ENCODE data around the gene TRAF4.
"Not testable (repeated sequence)": the region's sequence is repeated elsewhere in the genome, so short reads cannot be mapped to it uniquely, and the experiment has no call there.

TRAF4 gene

DNA sequence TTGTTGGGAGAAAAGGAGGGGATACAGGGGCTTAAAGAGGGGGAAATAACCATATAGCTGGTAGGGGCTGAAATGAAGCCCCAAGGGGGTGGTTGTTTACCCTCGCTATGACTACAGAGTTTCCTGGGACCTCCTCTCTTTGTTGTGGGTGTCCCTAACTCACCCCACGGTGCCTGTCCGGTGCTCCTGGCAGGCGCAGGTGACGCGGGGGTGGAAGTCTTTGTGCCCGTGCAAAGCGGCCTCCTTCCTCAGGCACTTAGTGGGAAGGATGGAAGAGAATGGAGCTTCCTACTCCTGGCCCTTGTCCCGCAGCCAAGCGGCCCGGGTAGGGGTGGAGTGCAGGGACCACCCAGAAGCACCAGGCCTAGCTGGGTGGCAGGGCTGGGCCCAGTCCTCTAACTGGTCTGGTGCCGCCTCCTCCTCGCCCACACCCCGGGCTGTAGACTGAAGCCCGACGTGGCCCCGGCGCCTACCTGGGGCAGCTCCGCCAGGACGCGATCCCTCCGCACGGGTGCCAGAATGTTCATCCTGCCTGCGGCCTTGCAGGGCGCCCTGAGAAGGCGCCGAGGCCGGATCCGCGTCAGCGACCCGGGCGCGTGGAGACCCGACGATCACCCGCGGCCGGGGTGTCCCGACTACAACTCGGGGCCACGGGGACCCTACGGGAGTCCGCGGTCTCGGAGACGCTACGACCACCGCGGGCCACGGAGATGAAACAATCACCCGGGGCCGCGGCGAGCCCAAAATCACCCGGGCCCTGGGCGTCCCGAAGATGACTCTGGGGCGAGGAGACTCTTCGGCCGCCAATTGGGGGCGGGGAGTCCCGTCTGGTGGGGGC lies 26.9 kb upstream of the TRAF4 start:
- DNase-seq: no peak

DNA sequence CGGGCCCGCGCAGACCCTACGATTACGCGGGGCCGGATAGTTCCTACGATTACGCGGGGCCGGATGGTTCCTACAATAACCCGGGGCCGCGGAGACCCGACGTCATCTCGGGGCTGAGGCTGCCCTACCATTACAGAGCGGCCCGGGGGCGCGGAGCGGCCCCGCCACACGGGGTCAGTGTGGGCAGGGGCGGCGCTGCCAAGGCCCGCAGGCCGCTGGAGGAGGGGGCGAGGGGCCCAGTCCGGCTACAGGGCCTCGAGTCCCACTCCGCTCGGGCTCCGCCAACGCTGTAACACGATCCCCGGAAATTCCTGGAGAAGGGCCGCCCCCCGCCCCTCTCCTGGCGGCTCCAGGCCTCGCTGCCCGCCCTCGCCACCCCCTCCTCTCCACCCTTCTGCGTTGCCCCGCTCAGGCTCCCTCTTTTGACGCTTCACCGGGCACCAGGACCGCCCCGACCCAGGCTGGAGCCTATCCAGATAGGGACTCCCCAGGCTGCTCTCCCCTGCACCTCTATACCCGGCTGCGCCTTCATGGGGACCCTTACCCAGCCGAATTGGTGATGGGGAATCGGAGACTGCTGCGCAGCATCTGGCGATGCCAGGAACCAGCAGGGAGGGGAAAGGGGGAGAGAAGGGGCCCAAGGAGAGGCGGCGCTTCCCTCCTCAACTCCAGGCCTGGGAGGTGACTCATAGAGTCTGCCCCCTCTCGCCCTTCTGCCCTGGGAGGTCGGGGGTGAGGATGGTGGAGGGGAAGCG lies 26.1 kb upstream of the TRAF4 start, which contains the start of gene RAB34:
Gene RAB34, minus strand, starts transcription at position 291 of the 755 bp plus-strand sequence. CDS start 602 bp downstream, outside the sequence.
- no peak for DNase-seq

DNA sequence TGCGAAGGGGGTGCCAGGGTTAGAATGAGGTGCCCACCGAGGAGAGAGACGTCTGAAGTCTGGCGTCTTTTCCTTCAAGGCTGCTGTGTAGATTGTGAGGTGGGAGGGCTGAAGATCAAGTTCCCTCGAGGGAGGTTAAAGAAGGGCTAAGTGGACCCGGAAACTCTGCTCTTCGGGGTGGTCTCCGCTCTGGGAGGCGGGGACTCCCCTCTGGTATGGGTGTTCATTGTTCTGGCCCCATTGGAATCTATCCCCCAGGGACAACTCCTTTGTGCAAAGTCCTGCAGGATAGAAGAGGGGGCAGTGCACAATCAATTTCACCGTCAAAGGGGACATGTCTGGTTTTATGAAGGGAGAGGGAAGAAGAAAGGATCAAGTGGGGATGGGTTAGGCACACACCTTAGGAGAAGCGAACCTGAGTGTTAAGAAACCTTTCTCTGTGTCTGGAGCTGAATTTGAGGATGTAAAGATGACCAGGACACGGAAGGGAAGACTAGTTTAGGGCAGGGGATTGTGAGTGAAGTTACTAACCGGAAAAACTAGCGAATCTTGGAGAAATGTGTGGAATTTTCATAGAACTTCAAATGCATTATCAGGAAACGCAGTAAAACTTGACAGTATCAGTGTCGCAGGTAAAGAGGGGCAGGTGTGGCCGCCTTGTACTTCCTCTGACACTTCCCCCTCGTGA lies 25.3 kb upstream of the TRAF4 start:
- DNase-seq: no peak

DNA sequence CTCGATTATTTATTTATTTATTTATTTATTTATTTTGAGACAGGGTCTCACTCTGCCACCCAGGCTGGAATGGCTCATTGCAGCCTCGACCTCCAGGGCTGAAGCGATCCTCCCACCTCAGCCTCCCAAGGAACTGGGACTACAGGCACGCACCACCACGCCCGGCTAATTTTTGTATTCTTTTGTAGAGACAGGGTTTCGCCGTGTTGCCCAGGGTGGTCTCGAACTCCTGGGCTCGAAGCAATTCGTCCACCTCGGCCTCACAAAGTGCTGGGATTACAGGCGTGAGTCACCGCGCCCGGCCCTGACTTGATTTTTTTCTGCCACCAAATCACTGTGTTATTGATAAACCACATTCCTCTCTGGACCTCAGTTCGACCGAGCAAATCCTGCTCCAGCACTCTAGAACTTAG lies 24.8 kb upstream of the TRAF4 start:
- DNase-seq: no peak

DNA sequence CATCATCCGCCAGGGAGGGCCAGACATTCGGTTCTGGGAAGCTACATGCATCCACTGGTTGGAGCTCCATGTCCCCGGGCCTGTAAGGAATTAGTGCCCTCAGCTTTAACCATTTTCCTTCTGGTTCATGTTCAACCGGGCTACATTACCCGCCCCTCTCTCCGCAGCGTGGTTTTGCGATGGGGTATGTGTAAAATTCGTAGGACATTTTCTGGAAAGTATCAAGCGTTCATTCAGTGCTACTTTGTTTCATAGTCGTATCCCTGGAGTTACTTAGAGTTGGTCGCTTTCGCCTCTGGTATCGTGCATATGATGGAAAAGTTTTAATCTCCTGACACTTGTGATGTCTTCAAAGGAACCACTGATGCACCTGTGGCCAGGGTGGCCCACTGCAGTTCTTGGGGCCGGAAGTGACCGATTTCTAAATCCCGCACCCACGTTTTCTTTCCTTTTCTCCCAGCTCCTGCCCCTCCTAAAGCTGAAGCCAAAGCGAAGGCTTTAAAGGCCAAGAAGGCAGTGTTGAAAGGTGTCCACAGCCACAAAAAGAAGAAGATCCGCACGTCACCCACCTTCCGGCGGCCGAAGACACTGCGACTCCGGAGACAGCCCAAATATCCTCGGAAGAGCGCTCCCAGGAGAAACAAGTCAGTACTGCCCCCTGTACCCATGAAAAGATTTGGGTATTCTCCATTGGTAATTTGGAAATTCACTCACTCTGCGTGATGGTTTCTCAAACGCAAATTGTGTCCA lies 23.4 kb upstream of the TRAF4 start:
- no peak for DNase-seq

DNA sequence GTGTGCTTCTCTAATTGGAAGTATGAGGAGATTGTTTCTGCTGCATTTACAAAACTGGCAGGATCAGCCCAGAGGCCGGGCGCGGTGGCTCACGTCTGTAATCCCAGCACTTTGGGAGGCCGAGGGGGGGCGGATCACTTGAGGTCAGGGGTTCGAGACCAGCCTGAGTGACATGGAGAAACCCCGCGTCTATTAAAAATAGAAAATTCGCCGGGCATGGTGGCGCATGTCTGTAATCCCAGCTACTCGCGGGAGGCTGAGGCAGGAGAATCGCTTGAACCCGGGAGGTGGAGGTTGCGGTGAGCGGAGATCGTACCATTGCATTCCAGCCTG lies 22.8 kb upstream of the TRAF4 start:
- DNase-seq: not testable (repeated sequence)

DNA sequence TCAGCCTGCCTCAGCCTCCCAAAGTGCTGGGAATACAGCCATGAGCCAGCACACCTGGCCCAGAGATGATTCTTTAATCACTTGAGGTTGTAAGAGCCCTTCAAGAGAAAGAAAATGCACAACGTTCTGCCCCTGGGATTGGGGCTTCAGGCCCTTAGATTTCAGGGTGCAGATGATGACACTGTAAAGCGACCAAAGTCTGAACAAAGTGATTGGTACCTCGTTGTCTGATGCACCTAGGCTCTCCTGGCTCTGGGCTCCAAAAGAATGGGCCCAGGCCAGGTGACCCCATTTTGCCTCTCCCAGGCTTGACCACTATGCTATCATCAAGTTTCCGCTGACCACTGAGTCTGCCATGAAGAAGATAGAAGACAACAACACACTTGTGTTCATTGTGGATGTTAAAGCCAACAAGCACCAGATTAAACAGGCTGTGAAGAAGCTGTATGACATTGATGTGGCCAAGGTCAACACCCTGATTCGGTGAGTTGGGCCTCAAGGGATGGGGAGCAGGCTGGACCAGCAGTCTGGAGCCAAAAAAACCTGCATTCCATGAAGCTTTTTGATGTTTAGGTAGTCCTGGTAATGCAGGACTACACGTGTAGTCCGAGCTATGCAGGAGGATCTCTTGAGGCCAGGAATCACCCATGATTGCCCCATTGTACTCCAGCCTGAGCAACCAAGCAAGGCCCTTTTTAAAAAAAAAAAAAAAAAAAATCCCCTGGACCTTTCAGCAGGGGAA lies 21.2 kb upstream of the TRAF4 start:
- DNase-seq: no peak

DNA sequence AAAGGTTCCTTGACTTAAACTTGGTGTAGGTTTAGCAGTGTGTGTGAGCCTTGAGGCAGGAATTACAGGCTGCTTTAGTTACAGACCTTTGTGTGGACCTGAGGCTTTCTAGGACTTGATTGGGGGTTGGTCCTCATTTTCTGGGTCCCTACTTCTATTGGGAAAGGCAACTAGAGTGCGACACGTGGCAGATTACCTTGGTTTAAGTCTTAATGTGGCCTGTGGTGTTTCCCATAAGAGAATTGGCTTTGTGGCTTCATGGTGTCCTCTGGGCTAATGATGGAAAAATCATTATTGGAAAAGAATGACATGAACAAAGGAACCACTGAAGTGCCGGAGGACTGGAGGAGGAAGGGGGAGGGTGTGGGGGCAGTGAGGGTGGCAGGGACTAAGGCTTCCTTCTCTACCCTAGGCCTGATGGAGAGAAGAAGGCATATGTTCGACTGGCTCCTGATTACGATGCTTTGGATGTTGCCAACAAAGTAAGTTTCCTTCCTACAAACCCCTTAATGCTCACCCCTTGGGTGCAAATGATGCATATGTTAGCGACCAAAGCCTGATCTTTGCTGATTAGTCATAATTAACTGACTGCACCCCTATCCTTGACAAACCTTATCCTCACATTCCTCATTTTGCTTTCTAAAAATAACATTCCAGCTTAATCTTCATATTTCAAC lies 20.5 kb upstream of the TRAF4 start:
- DNase-seq: no peak

DNA sequence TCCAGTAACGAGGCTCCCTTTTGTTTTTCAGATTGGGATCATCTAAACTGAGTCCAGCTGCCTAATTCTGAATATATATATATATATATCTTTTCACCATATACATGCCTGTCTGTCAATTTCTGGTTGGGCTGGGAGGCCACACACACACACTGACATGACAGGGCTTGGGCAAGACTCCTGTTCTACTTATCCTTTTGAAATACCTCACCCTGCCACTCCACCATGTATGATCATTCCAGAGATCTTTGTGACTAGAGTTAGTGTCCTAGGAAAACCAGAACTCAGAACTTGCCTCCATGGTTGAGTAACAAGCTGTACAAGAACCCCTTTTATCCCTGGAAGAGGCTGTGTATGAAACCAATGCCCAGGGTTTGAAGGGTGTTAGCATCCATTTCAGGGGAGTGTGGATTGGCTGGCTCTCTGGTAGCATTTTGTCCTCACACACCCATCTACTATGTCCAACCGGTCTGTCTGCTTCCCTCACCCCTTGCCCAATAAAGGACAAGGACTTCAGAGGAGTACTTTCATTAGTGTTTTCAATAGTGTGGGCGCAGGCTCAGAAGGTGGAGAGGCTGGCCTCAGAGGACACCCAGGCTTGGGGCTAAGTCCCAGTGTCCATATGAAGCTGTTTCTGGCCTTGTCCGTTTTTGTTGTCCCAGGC lies 19.8 kb upstream of the TRAF4 start:
- not testable (repeated sequence) for DNase-seq

DNA sequence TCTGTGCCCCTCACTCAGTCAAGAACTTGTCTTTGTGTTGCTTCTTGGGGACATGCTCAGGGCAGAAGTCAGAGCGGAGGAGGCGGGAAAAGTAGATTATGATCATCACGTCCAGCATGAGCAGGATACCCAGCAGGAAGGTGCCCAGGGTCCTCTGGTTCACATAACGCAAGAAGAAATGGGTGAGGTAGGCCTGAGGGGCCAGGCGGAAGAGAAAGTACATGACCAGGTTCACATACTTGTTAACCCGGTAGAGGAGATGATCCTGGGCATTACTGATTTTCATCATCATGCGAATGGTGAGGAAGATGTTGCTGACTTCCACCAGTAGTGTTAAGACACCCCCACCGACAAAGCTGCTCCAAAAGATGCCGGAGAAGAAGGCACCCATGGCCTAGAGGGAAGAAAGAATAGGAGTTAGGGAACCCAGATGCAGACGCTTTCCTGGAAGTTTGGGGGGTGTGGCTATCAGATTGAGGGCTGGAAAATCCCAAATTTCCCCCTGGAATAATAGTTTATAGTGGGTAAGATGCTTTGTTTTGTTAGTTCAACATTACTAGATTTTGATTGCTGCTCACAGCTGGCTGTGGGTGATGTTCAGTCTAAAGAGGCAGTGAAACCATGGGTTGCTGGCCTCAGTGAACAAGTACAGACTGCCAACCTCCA lies 19.2 kb upstream of the TRAF4 start:
- no peak for DNase-seq

DNA sequence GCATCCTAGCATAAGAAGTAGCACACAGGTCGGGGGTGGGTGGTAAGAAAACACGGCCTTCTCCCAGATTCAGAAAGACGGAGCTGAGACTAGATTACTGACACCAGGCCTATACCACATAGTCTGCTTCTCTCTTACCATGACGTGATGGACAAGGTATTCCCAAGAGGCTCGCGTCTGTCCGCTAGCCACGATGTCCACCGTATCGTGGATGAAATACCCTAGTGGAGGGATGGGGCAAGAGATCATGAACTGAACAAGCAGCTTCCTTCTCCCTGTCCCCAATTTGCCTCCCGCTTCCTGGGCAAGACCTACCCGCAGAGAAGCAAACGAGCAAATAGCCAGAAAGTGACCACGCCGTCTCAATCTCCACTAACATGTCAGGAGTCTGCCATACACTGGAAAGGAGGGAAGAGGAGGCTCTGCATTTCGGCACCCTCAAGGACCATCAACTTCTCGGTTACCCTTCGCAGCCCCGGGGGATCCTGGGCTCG lies 18.6 kb upstream of the TRAF4 start:
- no peak for DNase-seq

DNA sequence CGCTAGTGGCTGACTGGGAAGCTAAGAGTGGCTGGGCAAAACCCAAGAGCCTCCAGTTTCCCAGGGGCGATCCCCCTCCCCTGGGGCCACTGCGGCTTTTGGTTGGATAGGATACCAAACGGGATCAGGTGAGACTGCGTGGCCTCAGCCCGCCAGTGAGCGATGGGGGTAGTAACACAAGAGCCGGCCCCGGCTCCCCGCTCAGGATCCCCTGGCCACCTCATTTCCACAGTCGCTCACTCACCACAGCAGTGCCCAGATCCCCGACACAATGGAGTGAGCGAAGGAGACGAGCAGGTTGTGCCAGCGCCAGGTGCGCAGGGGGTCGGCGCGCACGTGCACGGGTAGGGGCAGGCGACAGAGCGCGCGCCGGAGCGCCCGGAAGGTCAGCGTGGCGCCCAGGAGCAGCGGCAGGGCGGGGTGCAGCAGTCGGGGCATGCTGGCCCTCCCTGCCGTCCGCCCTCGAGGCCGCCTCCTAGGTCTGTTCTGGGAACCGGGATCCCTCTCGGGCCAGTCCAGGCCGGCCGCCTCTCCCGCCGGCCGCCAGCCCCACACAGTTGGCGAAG lies 18.1 kb upstream of the TRAF4 start:
- no peak for DNase-seq

DNA sequence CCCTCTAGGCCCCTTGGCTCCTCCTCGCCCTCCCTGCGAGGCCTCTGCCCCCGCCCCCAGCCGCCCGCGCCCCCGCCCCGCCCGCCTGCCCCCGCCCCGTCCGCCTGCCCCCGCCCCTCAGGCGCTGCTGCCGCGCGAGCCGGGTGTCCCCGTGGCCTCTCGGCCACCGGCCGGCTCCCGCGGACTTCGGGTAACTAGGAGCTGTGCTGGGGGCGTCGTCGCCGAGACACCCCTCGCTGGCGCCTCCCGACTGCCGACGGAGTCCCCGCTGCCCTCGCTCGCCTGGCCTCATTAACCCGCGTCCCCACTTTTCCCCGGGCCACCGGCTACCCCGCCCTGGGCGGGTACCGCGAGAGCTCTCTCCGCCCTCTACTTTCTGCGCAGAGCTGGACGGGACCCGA lies 17.6 kb upstream of the TRAF4 start, which contains the start of gene TLCD1:
Gene TLCD1, minus strand, starts transcription at position 8 of the 401 bp plus-strand sequence. CDS start 136 bp downstream, outside the sequence.
- no peak for DNase-seq

DNA sequence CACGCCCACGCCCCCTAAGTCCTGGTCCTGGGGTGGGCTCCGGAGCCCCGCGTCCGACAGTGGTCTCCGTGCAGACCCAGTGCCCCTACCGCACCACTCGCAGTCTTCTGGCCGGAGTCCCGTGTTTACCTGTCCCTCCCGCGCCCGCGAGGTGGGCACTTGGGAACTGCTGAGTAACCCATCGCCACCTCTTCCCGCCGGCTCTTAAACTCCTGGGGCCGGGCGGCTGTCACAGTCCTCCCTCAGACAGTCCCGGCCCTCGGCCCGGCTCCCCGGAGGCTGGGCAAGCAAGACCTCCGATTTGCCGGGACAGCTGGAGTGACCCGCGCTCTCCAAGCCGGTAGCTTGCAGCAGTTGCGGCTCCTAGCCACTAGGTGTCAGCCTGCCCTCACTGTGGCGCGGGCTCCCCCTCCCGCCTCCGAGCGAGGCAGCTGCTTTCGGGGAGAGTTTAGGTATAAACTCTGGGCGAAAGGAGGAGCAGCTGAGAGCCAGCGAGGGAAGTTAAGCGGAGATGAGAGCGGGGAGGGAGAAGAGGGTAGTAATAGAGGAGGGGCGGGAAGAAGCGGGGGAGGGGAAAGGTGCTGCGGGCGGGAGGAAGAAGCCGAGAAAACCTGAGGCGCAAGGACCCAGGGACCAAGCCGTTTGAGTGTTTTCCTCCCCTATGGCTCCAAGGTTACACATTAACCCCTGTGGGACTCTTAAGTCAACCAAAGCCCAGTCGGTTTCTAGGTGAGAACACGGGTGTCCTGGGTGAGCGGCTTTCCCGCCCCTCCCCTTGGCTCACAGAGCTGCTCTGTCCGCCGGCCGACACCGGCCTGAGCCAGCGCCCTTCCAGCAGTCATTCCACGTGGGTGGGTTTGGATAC lies 17.0 kb upstream of the TRAF4 start:
- peak; percentile 53 to 71 for DNase-seq

DNA sequence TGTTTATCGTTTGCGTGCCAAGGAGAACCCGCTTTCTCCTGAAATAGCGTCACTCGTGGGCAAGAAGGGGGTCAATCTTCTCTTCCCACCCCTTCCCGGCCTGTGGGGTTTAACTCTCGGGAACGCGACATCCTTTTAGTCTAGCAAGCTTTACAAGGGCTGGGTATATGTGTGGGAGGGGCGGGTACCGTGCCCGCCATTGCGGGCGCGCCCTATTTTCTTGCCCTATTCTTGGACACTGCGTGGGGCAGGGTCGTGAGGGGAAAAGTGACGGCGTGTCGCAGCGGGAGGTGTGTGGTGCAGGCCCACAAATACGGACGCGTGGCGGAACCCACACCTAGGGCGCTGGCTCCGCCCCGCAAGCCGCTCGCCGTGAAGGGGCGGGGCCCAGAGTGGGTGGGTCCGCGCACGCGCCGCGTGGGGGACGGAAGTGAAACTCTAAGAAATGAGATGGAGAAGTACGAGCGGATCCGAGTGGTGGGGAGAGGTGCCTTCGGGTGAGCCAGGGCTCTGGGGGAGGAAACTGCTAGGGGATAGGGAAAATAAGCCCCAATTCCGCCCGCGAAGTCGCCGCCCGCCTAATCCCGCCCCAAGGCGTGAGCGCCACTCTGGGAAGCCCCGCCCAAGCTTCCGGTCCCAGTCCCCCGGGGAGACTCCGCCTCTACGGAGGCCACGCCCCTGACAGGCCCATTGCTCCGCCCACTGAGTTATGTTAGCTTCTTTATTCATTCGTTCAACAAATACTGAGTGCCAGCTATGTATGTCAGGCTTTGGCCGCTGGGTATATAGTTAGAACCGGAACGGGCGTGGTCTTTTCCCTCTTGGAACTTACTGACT lies 15.2 kb upstream of the TRAF4 start, which contains the start of gene NEK8:
Gene NEK8, plus strand, starts transcription at position 425 of the 837 bp plus-strand sequence. Its CDS starts 26 bp downstream, at position 451.
- DNase-seq: peak in 1 of 2 experiments; percentile 45

DNA sequence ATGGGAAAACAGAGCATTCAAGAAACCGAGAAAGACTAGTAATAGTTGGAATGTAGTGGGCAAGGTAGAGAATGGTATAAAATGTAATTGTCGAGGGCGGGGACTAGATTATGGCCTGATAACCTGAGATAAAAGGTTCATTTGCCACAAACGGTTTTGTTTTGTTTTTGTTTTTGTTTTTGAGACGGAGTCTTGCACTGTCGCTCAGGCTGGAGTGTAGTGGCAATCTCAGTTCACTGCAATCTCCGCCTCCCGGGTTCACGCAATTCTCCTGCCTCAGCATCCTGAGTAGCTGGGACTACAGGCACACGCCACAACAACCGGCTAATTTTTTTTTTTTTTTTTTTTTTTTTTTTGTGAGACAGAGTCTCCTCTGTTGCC lies 13.9 kb upstream of the TRAF4 start:
- no peak for DNase-seq

DNA sequence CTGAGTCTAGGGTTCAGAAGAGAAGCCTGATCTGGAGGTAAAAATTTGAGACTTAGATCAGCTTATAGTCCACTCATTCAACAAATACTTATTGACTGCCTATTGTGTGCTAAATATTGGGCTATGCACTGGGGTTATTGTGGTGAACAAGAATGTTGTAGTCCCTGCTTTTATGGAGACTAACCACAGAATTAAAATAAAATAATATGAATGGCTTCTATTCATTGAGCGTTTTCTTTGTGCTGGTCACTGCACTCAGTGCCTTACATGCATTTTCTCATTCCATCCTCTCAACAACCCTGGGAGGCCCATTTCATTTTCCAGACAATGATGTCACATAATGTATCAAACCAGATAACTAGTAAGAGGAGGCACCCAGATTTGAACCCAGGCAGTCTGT lies 10.5 kb upstream of the TRAF4 start:
- no peak for DNase-seq

Data from cerebellar nuclear complex (tissue), 1 donor.